ENCODE measurements around the gene AUNIP. TPM values are rescaled to one million over a fixed set of nuclear protein-coding genes. Genes with fewer than 3 reads are reported as not detected.

The AUNIP gene
- total RNA-seq, 1 donor from 2014 or later: 1.3 TPM

DNA sequence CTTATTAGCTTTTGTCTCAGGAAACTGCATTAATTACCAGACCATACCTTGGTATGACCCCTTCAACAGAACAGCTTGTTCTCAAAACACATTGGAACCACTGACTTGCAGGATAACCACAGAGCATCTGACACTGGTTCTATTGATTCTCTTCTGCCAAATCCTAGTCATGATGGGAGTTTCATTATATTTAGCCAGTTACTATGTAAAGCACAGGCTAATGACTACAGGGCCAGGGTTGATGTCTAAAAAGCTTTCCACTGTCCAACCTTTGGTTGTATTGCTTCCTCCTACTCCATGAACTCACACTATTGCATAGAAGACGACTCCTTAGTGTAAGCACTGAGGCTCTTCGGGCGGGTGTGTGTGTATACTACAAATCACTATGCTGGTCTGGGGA lies 43.2 kb upstream of the AUNIP start:
- Mint-ChIP-seq H3K27ac (ENCODE audit: unreplicated experiment) (peak overlapping the region; percentile 69), H3K36me3 (ENCODE audit: unreplicated experiment) (no peaks in the 10 kb centered on the region), H3K4me3 (ENCODE audit: unreplicated experiment) (peak overlapping the region; percentile 90)

DNA sequence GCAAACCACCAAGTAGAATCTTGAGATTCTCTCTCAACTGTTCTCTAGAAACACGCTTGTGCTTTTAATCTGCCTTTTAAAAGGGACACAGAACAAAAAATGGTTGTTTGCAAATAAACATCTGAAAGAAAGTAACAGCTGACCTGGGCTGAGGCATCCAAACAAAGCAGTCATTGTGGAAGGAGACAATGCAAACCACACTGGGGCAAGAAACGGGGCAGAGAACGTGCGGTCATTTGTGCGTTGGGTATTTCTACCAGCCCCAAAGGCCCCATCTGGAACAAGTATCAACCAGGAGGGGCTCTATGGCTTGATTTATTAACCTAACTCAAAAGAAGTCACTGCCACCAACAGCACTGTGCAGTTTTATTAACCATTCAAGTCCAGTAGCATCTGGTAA lies 41.0 kb upstream of the AUNIP start:
- Mint-ChIP-seq H3K27ac (ENCODE audit: unreplicated experiment) (peak overlapping the region; percentile 36), H3K9me3 (ENCODE audit: unreplicated experiment) (peaks cover 15% of the 10 kb centered on the region), H3K27me3 (ENCODE audit: unreplicated experiment) (peaks cover 8% of the 10 kb centered on the region), H3K4me3 (ENCODE audit: unreplicated experiment) (peak overlapping the region; percentile 83), H3K4me1 (ENCODE audit: low read depth, unreplicated experiment) (peaks cover 51% of the 10 kb centered on the region), H3K36me3 (ENCODE audit: unreplicated experiment) (no peaks in the 10 kb centered on the region)
- TF ChIP-seq CTCF (IDR thresholded peaks at IDR 0.05; ENCODE audit: partially characterized antibody, unreplicated experiment): no peak
- DNase-seq: no peak

More for the DNA sequence above, 43.2 kb upstream of the AUNIP start:
- Mint-ChIP-seq H3K27me3 (ENCODE audit: unreplicated experiment) (peaks cover 17% of the 10 kb centered on the region), H3K9me3 (ENCODE audit: unreplicated experiment) (peaks cover 22% of the 10 kb centered on the region), H3K4me1 (ENCODE audit: low read depth, unreplicated experiment) (peaks cover 51% of the 10 kb centered on the region)
- no peak for DNase-seq
- no peak for TF ChIP-seq CTCF (IDR thresholded peaks at IDR 0.05; ENCODE audit: partially characterized antibody, unreplicated experiment)

DNA sequence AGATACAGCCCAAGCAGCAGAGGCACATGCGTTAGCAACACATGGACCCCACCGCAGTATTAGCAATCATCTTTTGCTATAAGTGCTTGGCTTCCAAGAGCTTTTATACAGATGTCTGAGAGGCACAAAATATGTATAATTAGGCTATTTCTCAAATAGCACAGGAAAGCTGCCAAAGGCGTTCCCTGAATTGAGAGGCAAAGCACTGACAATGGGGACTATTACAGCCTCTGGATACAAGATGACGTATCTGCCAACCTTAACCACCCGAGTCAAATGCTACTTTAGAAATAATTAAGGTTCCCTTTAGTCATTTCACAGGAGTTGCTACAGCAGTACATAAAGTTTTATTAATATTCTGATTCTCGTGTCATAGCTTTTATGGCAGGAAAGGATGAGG lies 40.5 kb upstream of the AUNIP start:
- Mint-ChIP-seq H3K27me3 (ENCODE audit: unreplicated experiment) (peaks cover 3% of the 10 kb centered on the region), H3K27ac (ENCODE audit: unreplicated experiment) (peak overlapping the region; percentile 36), H3K4me1 (ENCODE audit: low read depth, unreplicated experiment) (peaks cover 52% of the 10 kb centered on the region), H3K4me3 (ENCODE audit: unreplicated experiment) (peak overlapping the region; percentile 83), H3K36me3 (ENCODE audit: unreplicated experiment) (no peaks in the 10 kb centered on the region), H3K9me3 (ENCODE audit: unreplicated experiment) (peaks cover 11% of the 10 kb centered on the region)
- no peak for TF ChIP-seq CTCF (IDR thresholded peaks at IDR 0.05; ENCODE audit: partially characterized antibody, unreplicated experiment)
- DNase-seq: no peak

DNA sequence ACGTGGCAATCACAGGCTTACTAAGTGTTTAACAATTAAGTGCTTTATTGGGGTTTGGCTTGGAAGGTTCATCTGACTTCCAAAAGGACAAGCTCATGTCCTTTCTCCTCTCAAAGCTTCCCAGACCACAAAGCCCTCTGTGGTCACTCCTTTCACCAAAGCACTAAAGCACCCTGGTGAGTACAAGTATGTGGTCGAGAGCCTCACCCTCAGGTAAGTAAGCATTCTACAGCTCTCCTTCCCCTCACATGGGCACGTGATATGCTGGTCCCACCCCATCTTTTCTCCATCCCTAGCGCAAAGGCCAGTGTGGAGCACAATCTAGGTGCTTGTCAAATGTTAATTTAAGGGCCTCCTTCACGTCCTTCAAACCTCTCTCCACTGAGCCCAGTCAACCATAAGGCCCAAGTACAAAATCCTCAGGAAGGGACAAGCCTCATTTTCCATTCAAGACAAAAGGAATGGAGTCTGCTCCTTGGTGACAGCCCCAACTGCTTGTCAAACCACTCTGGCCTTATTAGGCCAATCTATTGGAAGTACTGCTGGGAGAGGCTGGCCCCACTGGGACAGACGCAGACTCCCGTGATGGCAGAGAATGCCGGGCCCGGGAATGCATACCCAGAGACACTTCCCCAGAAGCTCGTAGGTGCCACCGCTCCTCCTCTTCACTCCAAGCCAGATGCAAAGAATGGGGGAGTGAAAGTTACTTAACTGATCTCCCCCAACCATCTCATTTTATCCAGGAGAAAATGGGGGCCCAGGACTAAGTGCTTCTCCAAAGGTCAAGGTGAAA lies 39.2 kb upstream of the AUNIP start:
- peaks cover 50% of the 10 kb centered on the region for H3K4me1 Mint-ChIP-seq (ENCODE audit: low read depth, unreplicated experiment)
- peaks cover 2% of the 10 kb centered on the region for H3K27me3 Mint-ChIP-seq (ENCODE audit: unreplicated experiment)
- H3K9me3 Mint-ChIP-seq (ENCODE audit: unreplicated experiment): peaks cover 7% of the 10 kb centered on the region
- no peaks in the 10 kb centered on the region for H3K36me3 Mint-ChIP-seq (ENCODE audit: unreplicated experiment)
- no peak for TF ChIP-seq CTCF (IDR thresholded peaks at IDR 0.05; ENCODE audit: partially characterized antibody, unreplicated experiment)
- peak overlapping the region; percentile 86 for H3K27ac Mint-ChIP-seq (ENCODE audit: unreplicated experiment)
- DNase-seq: no peak
- H3K4me3 Mint-ChIP-seq (ENCODE audit: unreplicated experiment): peak overlapping the region; percentile 48

GRCh38 chr1:25897754-25898153 lies 38.5 kb upstream of the AUNIP start:
- no peak for DNase-seq
- no peak for TF ChIP-seq CTCF (IDR thresholded peaks at IDR 0.05; ENCODE audit: partially characterized antibody, unreplicated experiment)
- peaks cover 2% of the 10 kb centered on the region for H3K27me3 Mint-ChIP-seq (ENCODE audit: unreplicated experiment)
- peak overlapping the region; percentile 80 for H3K27ac Mint-ChIP-seq (ENCODE audit: unreplicated experiment)
- H3K4me1 Mint-ChIP-seq (ENCODE audit: low read depth, unreplicated experiment): peaks cover 49% of the 10 kb centered on the region
- peak overlapping the region; percentile 44 for H3K4me3 Mint-ChIP-seq (ENCODE audit: unreplicated experiment)
- H3K36me3 Mint-ChIP-seq (ENCODE audit: unreplicated experiment): no peaks in the 10 kb centered on the region
- H3K9me3 Mint-ChIP-seq (ENCODE audit: unreplicated experiment): peaks cover 6% of the 10 kb centered on the region
